NT2/D1 (cell line): ENCODE measurements around the gene NACC2.

ENCODE experiments used
- SUZ12 ChIP-seq: IDR thresholded peaks from 2 replicates; pipeline ENCODE4 v1.6.1; 2011; ENCODE audit not compliant: insufficient read length, insufficient read depth; ENCODE audit errors: extremely low read depth
- YY1 ChIP-seq: IDR thresholded peaks from 2 replicates; pipeline ENCODE4 v1.6.1; 2011; ENCODE audit not compliant: insufficient read length, insufficient read depth
- ZNF274 ChIP-seq: IDR thresholded peaks from 2 replicates; pipeline ENCODE4 v1.6.1; 2011; ENCODE audit warnings: mild to moderate bottlenecking, low read depth, low read length

- TF ChIP-seq YY1 (no peak), SUZ12 (no peak), ZNF274 (no peak)
Measured at GRCh38 chr9:136127313-136127712, 32.2 kb upstream of the NACC2 start.
